ENCODE measurements around the gene MRAP2. TPM values are rescaled to one million over a fixed set of nuclear protein-coding genes. Genes with fewer than 3 reads are reported as not detected.

The MRAP2 gene
- total and polyA plus RNA-seq, 2 donors (not counting 3 experiments of a cell fraction or from before 2014, with no cell fraction given) = 5.8 to 8.6 TPM

DNA sequence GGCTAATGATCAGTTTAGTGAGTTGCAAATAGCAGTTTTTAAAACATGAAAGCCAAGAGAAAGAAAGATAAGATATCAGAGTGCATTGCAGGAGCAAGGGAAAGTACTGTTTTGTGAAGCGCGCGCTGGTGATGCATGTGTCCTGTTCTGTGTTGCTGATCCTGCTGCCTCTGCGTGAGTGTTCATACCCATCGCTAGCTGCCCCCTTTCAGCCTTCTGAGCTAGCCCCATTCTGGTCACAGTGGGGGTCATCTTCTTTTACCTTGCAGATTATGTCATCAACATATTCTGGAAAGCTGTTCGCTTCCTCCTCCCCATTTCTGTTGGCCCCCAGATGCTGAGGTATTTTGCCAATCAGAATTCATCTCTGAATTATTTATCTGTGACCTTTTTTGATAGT lies 1.9 kb downstream of the MRAP2 start:
- H3K9me3 ChIP-seq (replicated peaks; ENCODE audit: control insufficient read depth, insufficient read depth, low read length) = no peaks in the 10 kb centered on the region
- H3K36me3 ChIP-seq (ENCODE audit: control insufficient read depth in 2 of 2, extremely low read depth in 1 of 2, insufficient read depth in 2 of 2, low read length in 2 of 2) = no peaks in the 10 kb centered on the region
- FAIRE-seq = no peak
- BruUV-seq (replicated peaks) = no TSS peak
- no peak overlapping the region for H3K9ac ChIP-seq (replicated peaks; ENCODE audit: extremely low read depth, insufficient read depth, low read length)
- peaks cover 3% of the 10 kb centered on the region for H3K4me1 ChIP-seq (ENCODE audit: control insufficient read depth, extremely low read depth, insufficient read depth, low read length)
- H2AFZ ChIP-seq (ENCODE audit: low read depth, low read length) = no peak overlapping the region
- H3K4me2 ChIP-seq (ENCODE audit: insufficient read depth, low read length) = no peak overlapping the region
- no peak overlapping the region for H3K4me3 ChIP-seq (replicated peaks in 1 of 3; ENCODE audit: insufficient read depth in 1 of 3, low read depth in 1 of 3, low read length in 3 of 3)
- no peak overlapping the region for H3K27ac ChIP-seq (ENCODE audit: insufficient read depth, low read depth, low read length)
- intact Hi-C loops (cut with micrococcal nuclease) (loop anchor here (10.0 kb wide), 1 partner anchor 159 kb away; no protein-coding TSS in a partner anchor), dilution Hi-C loops (cut with MboI; ENCODE audit: extremely low pct_ligation_motif_present, low sequenced_read_pairs) (no loop called here)
- no peak for DNase-seq (ENCODE audit: low read depth, low spot score)
- ChIA-PET POLR2A (no interaction called here), CTCF (interaction anchor here (1.6 kb wide), 1 partner anchor 17 kb away, joined by 3 read pairs; no protein-coding TSS in a partner anchor)
- peaks cover 3 to 5% of the 10 kb centered on the region in 2 experiments for H3K27me3 ChIP-seq (ENCODE audit: control insufficient read depth in 2 of 2, insufficient read depth in 2 of 2, low read length in 2 of 2)
- no peaks in the 10 kb centered on the region for H4K20me1 ChIP-seq (replicated peaks; ENCODE audit: control insufficient read depth, extremely low read depth, insufficient read depth, low read length)
- TF ChIP-seq, protein P1, sequence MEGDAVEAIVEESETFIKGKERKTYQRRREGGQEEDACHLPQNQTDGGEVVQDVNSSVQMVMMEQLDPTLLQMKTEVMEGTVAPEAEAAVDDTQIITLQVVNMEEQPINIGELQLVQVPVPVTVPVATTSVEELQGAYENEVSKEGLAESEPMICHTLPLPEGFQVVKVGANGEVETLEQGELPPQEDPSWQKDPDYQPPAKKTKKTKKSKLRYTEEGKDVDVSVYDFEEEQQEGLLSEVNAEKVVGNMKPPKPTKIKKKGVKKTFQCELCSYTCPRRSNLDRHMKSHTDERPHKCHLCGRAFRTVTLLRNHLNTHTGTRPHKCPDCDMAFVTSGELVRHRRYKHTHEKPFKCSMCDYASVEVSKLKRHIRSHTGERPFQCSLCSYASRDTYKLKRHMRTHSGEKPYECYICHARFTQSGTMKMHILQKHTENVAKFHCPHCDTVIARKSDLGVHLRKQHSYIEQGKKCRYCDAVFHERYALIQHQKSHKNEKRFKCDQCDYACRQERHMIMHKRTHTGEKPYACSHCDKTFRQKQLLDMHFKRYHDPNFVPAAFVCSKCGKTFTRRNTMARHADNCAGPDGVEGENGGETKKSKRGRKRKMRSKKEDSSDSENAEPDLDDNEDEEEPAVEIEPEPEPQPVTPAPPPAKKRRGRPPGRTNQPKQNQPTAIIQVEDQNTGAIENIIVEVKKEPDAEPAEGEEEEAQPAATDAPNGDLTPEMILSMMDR (IDR thresholded peaks at IDR 0.05; ENCODE audit: extremely low read depth in 1 of 2, insufficient read depth in 1 of 2, low read depth in 1 of 2, low read length in 2 of 2) = no peak
- TF ChIP-seq, protein P2, sequence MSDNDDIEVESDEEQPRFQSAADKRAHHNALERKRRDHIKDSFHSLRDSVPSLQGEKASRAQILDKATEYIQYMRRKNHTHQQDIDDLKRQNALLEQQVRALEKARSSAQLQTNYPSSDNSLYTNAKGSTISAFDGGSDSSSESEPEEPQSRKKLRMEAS (IDR thresholded peaks at IDR 0.05; ENCODE audit: insufficient read depth, insufficient read length) = no peak
- TF ChIP-seq GATA2 (IDR thresholded peaks at IDR 0.05; ENCODE audit: insufficient read depth, insufficient read length, low read depth, low read length) (no peak), JUN (IDR thresholded peaks at IDR 0.05; ENCODE audit: borderline replicate concordance, insufficient read depth, insufficient read length, low read depth) (no peak), POLR2AphosphoS5 (IDR thresholded peaks at IDR 0.05; ENCODE audit: insufficient read depth, low read depth, low read length) (no peak), MYC (IDR thresholded peaks at IDR 0.05; ENCODE audit: low read depth, low read length) (no peak), EZH2 (IDR thresholded peaks at IDR 0.05; ENCODE audit: borderline replicate concordance, low read depth, low read length, severe bottlenecking) (no peak), FOS (IDR thresholded peaks at IDR 0.05; ENCODE audit: borderline replicate concordance, insufficient read depth, low read length) (no peak)
- no peaks in the 10 kb centered on the region for H3K79me2 ChIP-seq (ENCODE audit: control insufficient read depth, insufficient read depth, low read length)
- no peaks in the 10 kb centered on the region for H3K9me1 ChIP-seq (replicated peaks; ENCODE audit: control insufficient read depth, extremely low read depth, insufficient read depth, low read length)
